SH-SY5Y (cell line): ENCODE results near the gene TUNAR.

Experiments
- GATA2 ChIP-seq: IDR thresholded peaks from 2 replicates; pipeline ENCODE4 v1.6.1; 2011; ENCODE audit warnings: mild to moderate bottlenecking, low read depth, low read length
- GATA3 ChIP-seq: IDR thresholded peaks from 2 replicates; pipeline ENCODE4 v1.6.1; 2011; ENCODE audit warnings: low read depth, mild to moderate bottlenecking, low read length, moderate library complexity

The TUNAR gene

GRCh38 chr14:95958105-95958504 is 81.5 kb downstream of the TUNAR start:
- TF ChIP-seq GATA3 (no peak), GATA2 (no peak)

GRCh38 chr14:95959317-95959716 is 82.7 kb downstream of the TUNAR start:
- TF ChIP-seq GATA2 (no peak), GATA3 (no peak)

GRCh38 chr14:95961481-95961880 is 84.8 kb downstream of the TUNAR start:
- TF ChIP-seq GATA2 (no peak), GATA3 (no peak)

DNA sequence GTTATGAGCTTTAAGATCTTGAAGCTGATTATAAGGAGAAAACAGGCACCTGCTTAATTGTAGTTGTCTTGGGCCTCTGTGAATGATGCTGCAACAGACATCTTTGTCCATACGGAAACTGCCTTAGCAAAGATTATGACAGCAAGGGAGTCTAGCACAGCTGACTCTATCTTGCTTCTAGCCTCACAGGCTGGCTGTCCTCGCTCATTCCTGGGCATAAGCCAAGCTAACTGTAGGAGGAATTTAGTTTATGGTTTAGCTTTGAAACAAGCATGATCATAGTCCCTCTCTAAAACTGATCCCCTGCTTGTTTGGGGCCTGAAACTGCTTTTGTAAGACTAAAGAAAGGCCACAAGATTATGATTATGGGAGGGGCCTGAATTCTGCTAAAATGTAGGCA is 88.3 kb downstream of the TUNAR start:
- TF ChIP-seq GATA2 (no peak), GATA3 (no peak)
